Esophagus squamous epithelium (tissue), 5 donors: ENCODE results near the gene NRAP. TPM values are rescaled to one million over a fixed set of nuclear protein-coding genes. Genes with fewer than 3 reads are reported as not detected.

Experiments
- DNase-seq: peaks from one replicate; lab custom pipeline; 2025; lab: John Stamatoyannopoulos, UW
- H3K27ac ChIP-seq, 4 donors: fragments of 200-600 bp; sonication (generic); one replicate each; pipeline ENCODE4 v1.5.1; 2016 to 2019; ENCODE audit warnings: mild to moderate bottlenecking in 1 of 4
- H3K27me3 ChIP-seq, 4 donors: fragments of 200-600 bp; sonication (generic); 1 replicate in 3 of 4; 2 replicates in 1 of 4; pipeline versions ENCODE4 v1.5.1 to v1.6.0; 2017 to 2021; ENCODE audit warnings: antibody characterized with exemption in 1 of 4
- H3K36me3 ChIP-seq, 3 donors: fragments of 200-600 bp; sonication (generic); one replicate each; pipeline ENCODE4 v1.5.1; 2016 to 2019
- H3K4me1 ChIP-seq, 3 donors: fragments of 200-600 bp; sonication (generic); one replicate each; pipeline ENCODE4 v1.5.1; 2017 to 2019
- H3K4me3 ChIP-seq, 4 donors: fragments of 200-600 bp; sonication (generic); 1 replicate in 3 of 4; 2 replicates in 1 of 4; pipeline ENCODE4 v1.5.1; 2016 to 2019; ENCODE audit warnings: mild to moderate bottlenecking in 2 of 4, moderate library complexity in 1 of 4
- H3K9me3 ChIP-seq, 3 donors: fragments of 200-600 bp; sonication (generic); one replicate each; pipeline ENCODE4 v1.5.1; 2016 to 2019
- CTCF ChIP-seq, 6 experiments: fragments of 450-650 bp in 4 of 6; fragments of 200-600 bp in 2 of 6; sonication (generic) in 2 of 6; IDR thresholded peaks; one replicate each; pipeline ENCODE4 v1.5.1; 2016 to 2019; ENCODE audit warnings: antibody characterized with exemption in 6 of 6, mild to moderate bottlenecking in 4 of 6, moderate library complexity in 4 of 6
- POLR2A ChIP-seq, 4 donors: fragments of 450-650 bp; IDR thresholded peaks; one replicate each; pipeline ENCODE4 v1.6.1; 2017; ENCODE audit warnings: antibody characterized with exemption in 4 of 4, mild to moderate bottlenecking in 4 of 4, moderate library complexity in 3 of 4
- WGBS, 2 donors: methylation state at CpG; one replicate each; pipeline ENCODE4 v1.1.5; 2018; 5-methylcytosine and 5-hydroxymethylcytosine counted together
- intact Hi-C: fragments of 100-400 bp; cut with DNase I; formaldehyde crosslinking; loops from one replicate; pipeline ENCODE4 v1.15.0; 2022
- total RNA-seq, 4 donors: library from RNA; depleted of rRNA; stranded (reverse); fragments of >200 nt; gene quantifications; one replicate each; pipeline ENCODE4 v1.1.0, GENCODE V29; 2016
- donor health status: DM: yes; HTN: yes; CAD: no.

Gene NRAP
- total RNA-seq, 4 donors from 2014 or later, result 0.08 TPM; not detected in 3

- intact Hi-C loops, result no loop called here
- H3K27ac ChIP-seq, result no peak overlapping the region
- TF ChIP-seq POLR2A (IDR thresholded peaks at IDR 0.05) (no peak), CTCF (IDR thresholded peaks at IDR 0.05) (no peak)
- no peaks in the 10 kb centered on the region for H3K27me3 ChIP-seq
- no peak overlapping the region for H3K4me3 ChIP-seq
- DNase-seq, result no peak
- peaks cover 0 to 46% (median 25%) of the 10 kb centered on the region in 3 donors for H3K9me3 ChIP-seq
- no peaks in the 10 kb centered on the region for H3K4me1 ChIP-seq
- WGBS, 2 donors, result 100% methylated on average over 1 to 2 of the region's 2 CpGs
- peaks cover 0 to 39% (median 0%) of the 10 kb centered on the region in 3 donors for H3K36me3 ChIP-seq
Measured at GRCh38 chr10:113691381-113691780, 27.5 kb upstream of the NRAP start.

DNA sequence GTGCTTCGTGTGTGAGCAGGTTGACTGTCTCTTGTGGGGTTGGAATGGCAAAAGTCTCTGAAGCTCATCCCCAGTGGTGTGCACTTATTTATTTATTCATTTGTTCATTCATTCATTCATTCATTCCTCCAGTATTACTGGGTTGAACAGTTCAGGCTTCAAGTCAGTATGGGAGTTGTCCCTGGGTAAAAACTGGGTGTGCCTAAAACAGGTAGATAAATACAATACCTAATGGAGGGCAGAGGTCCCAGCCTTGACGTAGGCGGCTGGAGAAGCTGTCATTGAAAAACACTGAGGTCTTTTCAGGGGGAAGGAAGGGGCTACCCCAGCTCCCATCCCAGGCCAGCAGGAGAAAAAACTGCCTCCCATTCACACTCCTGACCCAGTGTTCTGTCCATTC is 26.9 kb upstream of the NRAP start:
- no peak overlapping the region for H3K27ac ChIP-seq
- peaks cover 0 to 39% (median 0%) of the 10 kb centered on the region in 3 donors for H3K36me3 ChIP-seq
- H3K4me3 ChIP-seq, result no peak overlapping the region
- WGBS, 2 donors, result 62 to 64% methylated on average over 3 of the region's 3 CpGs
- no peaks in the 10 kb centered on the region for H3K4me1 ChIP-seq
- H3K27me3 ChIP-seq, result no peaks in the 10 kb centered on the region
- no peak for DNase-seq
- no peak for TF ChIP-seq CTCF (IDR thresholded peaks at IDR 0.05)
- no peak for TF ChIP-seq POLR2A (IDR thresholded peaks at IDR 0.05)
- H3K9me3 ChIP-seq, result peaks cover 0 to 46% (median 25%) of the 10 kb centered on the region in 3 donors
- intact Hi-C loops, result no loop called here

- WGBS, 2 donors, result 63 to 74% methylated on average over 3 of the region's 3 CpGs
Measured at GRCh38 chr10:113689574-113689973, 25.7 kb upstream of the NRAP start.

GRCh38 chr10:113689057-113689456 is 25.2 kb upstream of the NRAP start:
- H3K36me3 ChIP-seq, result peaks cover 0 to 28% (median 0%) of the 10 kb centered on the region in 3 donors
- H3K4me3 ChIP-seq, result no peak overlapping the region
- no peak overlapping the region for H3K27ac ChIP-seq
- no peaks in the 10 kb centered on the region for H3K27me3 ChIP-seq
- no peak for DNase-seq
- intact Hi-C loops, result no loop called here
- H3K9me3 ChIP-seq, result peaks cover 0 to 41% (median 25%) of the 10 kb centered on the region in 3 donors
- H3K4me1 ChIP-seq, result no peaks in the 10 kb centered on the region
- TF ChIP-seq CTCF (IDR thresholded peaks at IDR 0.05) (no peak), POLR2A (IDR thresholded peaks at IDR 0.05) (no peak)
- 74 to 100% methylated on average over 1 of the region's 1 CpG for WGBS, 2 donors

More at GRCh38 chr10:113689574-113689973, 25.7 kb upstream of the NRAP start:
- intact Hi-C loops, result no loop called here
- H3K36me3 ChIP-seq, result peaks cover 0 to 33% (median 0%) of the 10 kb centered on the region in 3 donors
- no peak overlapping the region for H3K27ac ChIP-seq
- TF ChIP-seq POLR2A (IDR thresholded peaks at IDR 0.05) (no peak), CTCF (IDR thresholded peaks at IDR 0.05) (no peak)
- no peak for DNase-seq
- H3K4me1 ChIP-seq, result no peaks in the 10 kb centered on the region
- no peak overlapping the region for H3K4me3 ChIP-seq
- H3K27me3 ChIP-seq, result no peaks in the 10 kb centered on the region
- peaks cover 0 to 46% (median 25%) of the 10 kb centered on the region in 3 donors for H3K9me3 ChIP-seq

- H3K9me3 ChIP-seq, result peaks cover 0 to 20% (median 6%) of the 10 kb centered on the region in 3 donors
- peaks cover 0 to 4% (median under 1%) of the 10 kb centered on the region in 3 donors for H3K4me1 ChIP-seq
- H3K27me3 ChIP-seq, result no peaks in the 10 kb centered on the region
- TF ChIP-seq CTCF (IDR thresholded peaks at IDR 0.05) (no peak), POLR2A (IDR thresholded peaks at IDR 0.05) (no peak)
- H3K27ac ChIP-seq, result no peak overlapping the region
- intact Hi-C loops, result no loop called here
- no peak for DNase-seq
- peaks cover 0 to 10% (median 0%) of the 10 kb centered on the region in 3 donors for H3K36me3 ChIP-seq
- no peak overlapping the region for H3K4me3 ChIP-seq
- 74 to 93% methylated on average over 4 of the region's 4 CpGs for WGBS, 2 donors
Measured at GRCh38 chr10:113687037-113687436, 23.2 kb upstream of the NRAP start.
